ENCODE data around the gene STAT1. TPM values are rescaled to one million over a fixed set of nuclear protein-coding genes. Genes with fewer than 3 reads are reported as not detected.

The STAT1 gene
- total RNA-seq, 1 experiment from 2014 or later: 32.5 TPM

- Histone ChIP-seq H2AFZ (no peak overlapping the region), H3F3A (ENCODE audit: insufficient read depth, low read depth) (no peaks in the 10 kb centered on the region), H3K9me3 (ENCODE audit: insufficient read depth, low read depth) (no peaks in the 10 kb centered on the region), H3K9me2 (ENCODE audit: insufficient read depth) (no peaks in the 10 kb centered on the region), H3K79me2 (ENCODE audit: low read depth) (no peaks in the 10 kb centered on the region), H3K27me3 (ENCODE audit: insufficient read depth, low read depth) (no peaks in the 10 kb centered on the region), H4K20me1 (ENCODE audit: insufficient read depth) (no peaks in the 10 kb centered on the region), H3K36me3 (ENCODE audit: low read depth) (no peaks in the 10 kb centered on the region), H3K4me1 (replicated peaks; ENCODE audit: insufficient read depth) (no peaks in the 10 kb centered on the region), H3K27ac (no peak overlapping the region), H3K4me2 (no peak overlapping the region), H3K4me3 (no peak overlapping the region)
- TF ChIP-seq EZH2 (IDR thresholded peaks at IDR 0.05; ENCODE audit: low read depth): no peak
- TF ChIP-seq, protein P1, sequence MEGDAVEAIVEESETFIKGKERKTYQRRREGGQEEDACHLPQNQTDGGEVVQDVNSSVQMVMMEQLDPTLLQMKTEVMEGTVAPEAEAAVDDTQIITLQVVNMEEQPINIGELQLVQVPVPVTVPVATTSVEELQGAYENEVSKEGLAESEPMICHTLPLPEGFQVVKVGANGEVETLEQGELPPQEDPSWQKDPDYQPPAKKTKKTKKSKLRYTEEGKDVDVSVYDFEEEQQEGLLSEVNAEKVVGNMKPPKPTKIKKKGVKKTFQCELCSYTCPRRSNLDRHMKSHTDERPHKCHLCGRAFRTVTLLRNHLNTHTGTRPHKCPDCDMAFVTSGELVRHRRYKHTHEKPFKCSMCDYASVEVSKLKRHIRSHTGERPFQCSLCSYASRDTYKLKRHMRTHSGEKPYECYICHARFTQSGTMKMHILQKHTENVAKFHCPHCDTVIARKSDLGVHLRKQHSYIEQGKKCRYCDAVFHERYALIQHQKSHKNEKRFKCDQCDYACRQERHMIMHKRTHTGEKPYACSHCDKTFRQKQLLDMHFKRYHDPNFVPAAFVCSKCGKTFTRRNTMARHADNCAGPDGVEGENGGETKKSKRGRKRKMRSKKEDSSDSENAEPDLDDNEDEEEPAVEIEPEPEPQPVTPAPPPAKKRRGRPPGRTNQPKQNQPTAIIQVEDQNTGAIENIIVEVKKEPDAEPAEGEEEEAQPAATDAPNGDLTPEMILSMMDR (conservative IDR thresholded peaks at IDR 0.05): no peak
- no peak for DNase-seq
- POLR2A ChIA-PET (ENCODE audit: unreplicated experiment): no interaction called here
- no TSS peak for BruUV-seq (replicated peaks)
- CTCF ChIA-PET: no interaction called here
- intact Hi-C loops (cut with micrococcal nuclease; ENCODE audit: unreplicated experiment): loop anchor here (10.0 kb wide), 1 partner anchor 63 kb away; no protein-coding TSS in a partner anchor
These were observed 26.0 kb downstream of the STAT1 start for GRCh38 chr2:190987938-190988337.

GRCh38 chr2:190987116-190987515 lies 26.9 kb downstream of the STAT1 start:
- H3K9me2 ChIP-seq (ENCODE audit: insufficient read depth): no peaks in the 10 kb centered on the region
- no peak overlapping the region for H3K4me3 ChIP-seq
- H3K4me2 ChIP-seq: no peak overlapping the region
- H3K9me3 ChIP-seq (ENCODE audit: insufficient read depth, low read depth): no peaks in the 10 kb centered on the region
- no TSS peak for BruUV-seq (replicated peaks)
- intact Hi-C loops (cut with micrococcal nuclease; ENCODE audit: unreplicated experiment): loop anchor here (10.0 kb wide), 1 partner anchor 62 kb away; no protein-coding TSS in a partner anchor
- no peak overlapping the region for H3K27ac ChIP-seq
- POLR2A ChIA-PET (ENCODE audit: unreplicated experiment): no interaction called here
- H3K79me2 ChIP-seq (ENCODE audit: low read depth): no peaks in the 10 kb centered on the region
- no peaks in the 10 kb centered on the region for H3K27me3 ChIP-seq (ENCODE audit: insufficient read depth, low read depth)
- H3K4me1 ChIP-seq (replicated peaks; ENCODE audit: insufficient read depth): peaks cover 1% of the 10 kb centered on the region; the same call in 1 of the 2 replicates
- H4K20me1 ChIP-seq (ENCODE audit: insufficient read depth): no peaks in the 10 kb centered on the region
- H3K36me3 ChIP-seq (ENCODE audit: low read depth): no peaks in the 10 kb centered on the region
- H2AFZ ChIP-seq: no peak overlapping the region
- TF ChIP-seq, protein P1 (conservative IDR thresholded peaks at IDR 0.05): no peak
- no peak for TF ChIP-seq EZH2 (IDR thresholded peaks at IDR 0.05; ENCODE audit: low read depth)
- DNase-seq: no peak
- CTCF ChIA-PET: no interaction called here
- H3F3A ChIP-seq (ENCODE audit: insufficient read depth, low read depth): no peaks in the 10 kb centered on the region

DNA sequence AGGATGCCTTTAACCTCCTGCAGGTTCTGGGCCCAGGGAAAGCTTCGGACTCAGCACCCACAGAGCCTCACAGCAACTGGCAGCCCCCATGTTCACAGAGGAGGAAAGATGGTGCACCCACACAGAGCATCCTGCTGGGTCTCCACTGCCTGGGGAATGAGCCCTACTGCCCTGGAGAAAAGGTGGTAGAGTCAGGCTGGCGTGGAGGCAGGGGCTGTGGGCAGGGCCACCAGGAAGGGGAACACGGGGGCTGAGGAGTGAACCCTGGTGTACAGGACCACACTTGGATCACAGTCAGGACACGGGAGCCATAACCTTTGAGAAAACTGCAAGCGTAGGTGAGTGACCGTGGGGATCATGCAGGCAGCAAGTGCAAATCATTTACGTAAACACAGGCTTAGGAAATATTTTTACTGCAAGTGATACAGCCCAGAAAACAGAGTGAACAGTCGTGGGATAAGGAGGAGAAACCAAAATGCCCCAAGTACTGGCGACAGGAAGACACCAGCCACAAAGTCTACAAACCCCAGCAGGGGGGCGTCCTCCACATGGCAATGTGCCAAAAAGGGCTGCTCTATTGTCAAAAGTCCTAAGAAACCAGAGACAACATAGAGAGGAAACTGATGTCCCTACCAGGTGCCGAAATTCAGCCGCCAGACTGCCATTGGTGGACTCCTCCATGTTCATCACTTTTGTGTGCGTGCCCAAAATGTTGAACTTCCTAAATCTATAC lies 27.6 kb downstream of the STAT1 start:
- Histone ChIP-seq H3K4me1 (replicated peaks; ENCODE audit: insufficient read depth) (peaks cover 8% of the 10 kb centered on the region), H3K9me2 (ENCODE audit: insufficient read depth) (no peaks in the 10 kb centered on the region), H3K27me3 (ENCODE audit: insufficient read depth, low read depth) (no peaks in the 10 kb centered on the region), H3K9me3 (ENCODE audit: insufficient read depth, low read depth) (no peaks in the 10 kb centered on the region), H3K36me3 (ENCODE audit: low read depth) (no peaks in the 10 kb centered on the region), H3K4me2 (no peak overlapping the region), H3F3A (ENCODE audit: insufficient read depth, low read depth) (peaks cover 2% of the 10 kb centered on the region), H4K20me1 (ENCODE audit: insufficient read depth) (no peaks in the 10 kb centered on the region), H3K4me3 (no peak overlapping the region), H3K79me2 (ENCODE audit: low read depth) (no peaks in the 10 kb centered on the region), H3K27ac (no peak overlapping the region), H2AFZ (no peak overlapping the region)
- no peak for DNase-seq
- POLR2A ChIA-PET (ENCODE audit: unreplicated experiment): no interaction called here
- TF ChIP-seq, protein P1 (conservative IDR thresholded peaks at IDR 0.05): no peak
- TF ChIP-seq EZH2 (IDR thresholded peaks at IDR 0.05; ENCODE audit: low read depth): no peak
- BruUV-seq (replicated peaks): no TSS peak
- intact Hi-C loops (cut with micrococcal nuclease; ENCODE audit: unreplicated experiment): loop anchor here (10.0 kb wide), 1 partner anchor 62 kb away; no protein-coding TSS in a partner anchor
- CTCF ChIA-PET: no interaction called here
